ENCODE measurements around the gene PLCB3.
"Not testable (repeated sequence)": the region's sequence is repeated elsewhere in the genome, so short reads cannot be mapped to it uniquely, and the experiment has no call there.

The PLCB3 gene

DNA sequence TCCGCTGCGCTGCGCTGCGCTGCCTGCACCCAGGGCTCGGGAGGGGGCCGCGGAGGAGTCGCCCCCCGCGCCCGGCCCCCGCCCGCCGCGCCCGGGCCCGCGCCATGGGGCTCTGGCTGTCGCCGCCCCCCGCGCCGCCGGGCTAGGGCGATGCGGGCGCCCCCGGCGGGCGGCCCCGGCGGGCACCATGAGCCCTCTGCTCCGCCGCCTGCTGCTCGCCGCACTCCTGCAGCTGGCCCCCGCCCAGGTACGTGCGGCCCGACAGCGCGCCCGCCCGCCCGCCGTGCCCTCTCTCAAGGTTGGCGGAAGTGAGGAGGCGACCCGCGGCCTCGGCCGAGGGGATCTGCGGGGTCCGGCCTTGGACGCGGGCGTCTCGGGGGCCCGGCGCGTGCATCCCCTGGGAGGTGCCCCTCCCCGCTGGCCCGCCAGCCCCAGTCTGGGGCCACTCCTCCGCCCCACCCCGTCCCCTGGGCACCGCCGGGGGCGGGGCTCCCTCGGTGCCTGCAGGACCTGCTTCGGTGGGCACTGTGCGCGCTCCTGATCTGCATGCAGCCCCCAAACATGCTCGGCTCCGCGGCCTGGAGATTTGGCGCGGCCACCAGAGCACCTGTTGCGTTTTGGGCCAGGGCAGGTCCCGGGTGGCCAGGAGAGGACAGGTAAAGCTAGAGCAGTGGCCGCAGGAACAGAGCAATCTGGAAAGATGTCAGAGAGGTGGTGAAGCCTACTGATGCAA, 16.5 kb upstream of the PLCB3 start:
- peak in 5 of 58 donors; percentile 22 to 45 (median 29) for DNase-seq

DNA sequence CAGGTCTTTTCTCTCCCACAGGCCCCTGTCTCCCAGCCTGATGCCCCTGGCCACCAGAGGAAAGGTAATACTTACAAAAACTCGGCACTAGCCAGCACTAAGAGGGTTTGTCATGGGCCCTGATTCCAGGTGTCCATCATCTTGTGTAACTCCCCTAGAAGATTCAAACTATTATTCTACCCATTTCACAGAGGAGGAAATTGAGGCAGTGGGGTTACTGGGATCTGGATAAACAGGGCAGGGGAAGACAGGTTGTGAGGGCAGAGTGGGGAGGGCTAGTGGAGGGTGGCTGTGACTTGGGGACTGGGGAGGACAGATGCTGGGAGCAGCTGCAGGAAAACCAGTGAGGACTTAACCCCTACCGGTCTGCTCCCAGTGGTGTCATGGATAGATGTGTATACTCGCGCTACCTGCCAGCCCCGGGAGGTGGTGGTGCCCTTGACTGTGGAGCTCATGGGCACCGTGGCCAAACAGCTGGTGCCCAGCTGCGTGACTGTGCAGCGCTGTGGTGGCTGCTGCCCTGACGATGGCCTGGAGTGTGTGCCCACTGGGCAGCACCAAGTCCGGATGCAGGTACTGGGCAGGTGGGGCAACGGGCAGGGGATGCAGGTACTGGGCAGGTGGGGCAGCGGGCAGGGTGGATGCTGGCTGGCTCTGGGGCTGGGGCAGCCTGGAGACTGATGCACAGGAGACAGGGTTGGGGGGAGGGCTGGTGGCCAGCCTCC, 15.7 kb upstream of the PLCB3 start:
- DNase-seq, result no peak

DNA sequence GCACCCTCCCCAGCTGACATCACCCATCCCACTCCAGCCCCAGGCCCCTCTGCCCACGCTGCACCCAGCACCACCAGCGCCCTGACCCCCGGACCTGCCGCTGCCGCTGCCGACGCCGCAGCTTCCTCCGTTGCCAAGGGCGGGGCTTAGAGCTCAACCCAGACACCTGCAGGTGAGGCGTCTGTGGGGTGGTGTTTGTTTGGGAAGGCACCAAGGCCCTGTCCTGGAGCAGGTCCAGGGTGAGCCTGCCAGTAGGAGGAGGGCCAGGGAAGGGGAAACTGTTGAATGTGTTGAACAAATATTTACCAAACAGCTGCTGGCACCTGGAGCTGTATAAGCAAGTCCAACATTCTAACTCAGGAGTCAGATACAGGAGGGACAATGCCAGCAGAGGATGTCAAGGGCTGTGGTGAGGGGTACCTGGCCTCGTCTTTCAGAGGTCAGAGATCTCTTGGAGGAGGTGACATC, 13.8 kb upstream of the PLCB3 start:
- no peak for DNase-seq

DNA sequence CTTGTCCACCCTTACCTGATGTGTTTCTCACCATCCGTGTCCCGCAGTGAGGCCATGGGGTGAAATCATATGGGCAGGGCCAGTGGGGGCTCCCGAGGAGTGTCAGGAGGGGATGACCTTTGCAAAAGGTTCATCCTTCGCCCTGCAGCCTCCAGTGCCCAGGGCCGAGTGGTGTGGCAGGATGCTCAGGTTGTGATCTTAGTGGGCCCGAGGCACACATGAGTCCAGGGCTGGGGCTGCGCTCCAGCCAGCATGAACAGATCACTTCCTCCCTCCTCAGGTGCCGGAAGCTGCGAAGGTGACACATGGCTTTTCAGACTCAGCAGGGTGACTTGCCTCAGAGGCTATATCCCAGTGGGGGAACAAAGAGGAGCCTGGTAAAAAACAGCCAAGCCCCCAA, 13.3 kb upstream of the PLCB3 start:
- no peak for DNase-seq

DNA sequence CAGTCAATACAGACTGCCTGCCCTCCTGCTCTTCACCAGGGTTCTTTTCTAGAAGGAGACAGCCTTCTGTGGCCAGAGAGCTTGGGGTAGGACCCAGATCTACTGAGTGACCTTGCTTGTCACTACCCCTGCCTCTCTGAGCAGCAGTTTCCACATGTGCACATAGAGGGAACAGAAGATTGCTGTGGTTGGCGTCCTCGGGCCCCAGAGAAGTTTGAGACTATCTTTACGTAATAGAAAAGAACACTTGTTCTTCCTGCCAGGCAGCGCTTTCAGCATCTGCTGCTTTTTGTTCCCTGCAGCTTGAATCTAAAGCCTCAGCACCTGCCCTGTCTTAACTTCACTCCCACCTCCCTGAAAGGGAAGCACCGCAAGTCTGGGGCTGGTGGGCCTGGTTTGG, 12.3 kb upstream of the PLCB3 start:
- peak in 2 of 58 donors; percentile 17 to 24 for DNase-seq

DNA sequence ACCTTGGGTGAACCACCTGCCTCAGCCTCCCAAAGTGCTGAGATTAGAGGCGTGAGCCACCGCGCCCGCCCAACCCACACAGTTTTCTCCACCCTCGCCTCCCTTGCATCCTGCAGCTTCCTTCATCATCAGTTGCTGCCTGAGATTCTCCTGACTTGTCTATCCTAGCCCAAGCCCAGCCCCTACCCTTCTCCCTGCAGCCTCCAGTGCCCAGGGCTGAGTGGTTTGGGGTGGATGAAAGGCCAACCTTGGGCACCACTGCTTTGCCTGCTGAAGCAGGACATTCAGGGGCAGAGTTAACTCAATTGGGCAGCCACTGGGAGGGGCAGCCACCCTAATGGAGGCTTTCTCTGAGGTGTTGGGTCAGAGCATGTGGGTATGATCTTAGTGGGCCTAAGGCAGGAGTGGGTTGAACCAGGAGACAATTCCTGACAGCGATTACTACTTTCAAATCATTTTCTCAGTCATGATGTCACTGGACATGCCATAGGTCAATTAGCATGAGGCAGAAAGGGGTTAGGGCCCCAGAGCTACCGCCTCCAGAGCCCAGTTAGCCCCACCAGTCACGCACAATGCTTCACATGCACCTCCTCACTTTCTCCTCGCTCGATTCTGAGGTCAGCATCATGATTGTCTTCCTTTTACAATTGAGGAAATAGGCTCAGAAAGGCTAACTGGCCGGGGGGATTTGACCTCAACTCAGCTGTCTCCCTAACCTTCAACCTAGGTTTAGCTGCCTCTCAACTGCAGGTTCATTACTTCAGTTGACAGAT, 11.5 kb upstream of the PLCB3 start:
- DNase-seq, result peak in 6 of 58 donors; percentile 46 to 68 (median 50)

DNA sequence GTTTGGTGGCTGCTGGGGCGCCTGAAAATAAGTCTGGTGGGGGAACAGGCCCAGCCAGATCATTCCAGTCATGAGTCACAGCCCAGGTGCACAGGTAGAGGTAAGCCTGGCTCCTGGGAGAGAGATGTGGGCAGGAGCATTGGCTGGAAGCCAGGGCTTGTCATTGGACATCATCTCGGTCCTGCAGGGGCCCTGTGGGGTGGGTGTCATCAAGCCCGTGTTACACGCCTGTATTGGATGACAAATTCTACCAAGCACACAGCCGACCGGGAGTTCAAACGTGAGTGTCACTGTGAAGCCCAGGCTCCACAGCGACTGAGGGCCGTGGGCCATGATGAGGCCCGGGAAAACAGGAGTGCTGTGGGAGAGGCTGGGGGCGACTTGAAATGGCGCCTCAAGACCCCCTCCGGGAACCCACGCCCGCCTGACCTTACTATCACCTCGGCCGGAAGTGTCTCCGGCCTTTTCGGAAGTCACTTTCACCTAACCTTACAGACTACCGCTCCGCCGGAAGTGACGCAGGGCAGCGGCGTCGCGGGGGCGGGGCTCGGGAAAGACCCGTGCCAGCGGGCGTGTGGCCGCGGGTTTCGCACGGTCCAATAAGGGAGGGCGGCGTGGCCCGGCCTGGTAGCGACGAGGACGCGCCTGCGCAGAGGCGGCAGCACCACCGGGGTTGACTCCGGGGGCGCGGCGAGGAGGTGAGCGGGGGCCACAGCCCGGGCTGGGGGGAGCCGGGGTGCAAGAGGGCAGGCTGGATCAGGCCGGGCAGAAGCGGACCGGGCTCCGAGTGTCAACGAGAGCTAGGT, 10.7 kb upstream of the PLCB3 start, which contains the start of gene FKBP2:
TSS of gene FKBP2 (plus strand) at position 661 of the 806 bp plus-strand sequence. CDS start 1,293 bp downstream, outside the sequence.
- DNase-seq, result peak; percentile 76 to 100 (median 97)

DNA sequence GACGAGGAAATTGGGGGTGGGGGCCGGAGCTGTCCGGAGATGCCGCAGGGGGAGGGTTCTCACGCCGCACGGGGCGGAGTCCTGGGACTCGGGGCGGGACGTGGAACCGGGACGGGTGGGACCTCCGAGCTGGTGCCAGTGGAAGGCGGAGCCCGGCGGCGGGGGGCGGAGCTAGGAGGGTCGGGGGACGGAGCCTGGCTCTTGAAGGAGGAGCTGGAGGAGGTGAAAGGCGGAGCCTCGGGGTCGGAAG, 10.2 kb upstream of the PLCB3 start:
- DNase-seq, result peak; percentile 92 to 100 (median 99)

DNA sequence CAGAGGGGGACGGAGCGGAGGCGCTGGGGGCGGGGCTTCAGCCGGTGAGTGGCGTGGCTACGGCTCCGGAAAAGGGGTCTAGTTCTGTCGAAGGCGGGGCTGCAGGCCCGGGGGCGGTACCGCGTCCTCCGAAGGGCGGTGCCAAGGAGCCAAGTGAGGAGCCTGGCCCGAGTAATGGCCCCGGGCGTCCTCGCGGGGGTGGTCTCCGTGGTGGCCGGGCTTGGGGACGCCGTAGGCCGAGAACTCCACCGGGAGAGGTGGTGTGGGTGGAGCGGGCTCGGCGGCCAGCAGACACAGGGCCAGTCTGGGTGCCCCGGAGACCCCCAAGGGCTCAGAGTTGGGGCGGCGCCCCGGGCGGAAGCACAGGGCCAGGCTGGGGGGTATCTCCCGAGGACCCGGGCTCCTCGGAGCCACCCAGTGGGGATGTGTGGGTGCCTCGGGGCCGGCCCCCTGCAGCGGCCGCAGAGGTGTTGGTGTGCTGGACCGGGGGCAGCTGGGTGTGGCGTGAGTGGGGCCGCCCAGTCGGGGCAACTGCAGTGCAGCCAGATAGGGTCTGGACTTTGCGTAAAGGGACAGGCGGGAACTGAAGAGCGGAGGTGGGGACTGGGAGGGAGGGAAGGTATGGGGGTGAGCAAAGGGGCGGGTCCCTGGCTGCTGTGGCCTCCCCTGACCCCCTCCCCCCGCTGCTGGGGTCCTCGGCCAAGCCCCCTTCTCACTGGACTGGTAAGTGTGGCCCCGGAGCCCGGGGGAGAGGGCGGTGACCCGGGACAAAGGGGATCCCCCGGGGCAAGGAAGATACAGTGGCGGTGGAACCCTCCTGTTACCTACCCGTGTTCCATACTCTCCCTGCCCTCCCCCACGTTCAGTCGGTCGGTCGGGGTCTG, 9.6 kb upstream of the PLCB3 start:
- DNase-seq, result peak in 2 of 58 donors; percentile 58 to 79

DNA sequence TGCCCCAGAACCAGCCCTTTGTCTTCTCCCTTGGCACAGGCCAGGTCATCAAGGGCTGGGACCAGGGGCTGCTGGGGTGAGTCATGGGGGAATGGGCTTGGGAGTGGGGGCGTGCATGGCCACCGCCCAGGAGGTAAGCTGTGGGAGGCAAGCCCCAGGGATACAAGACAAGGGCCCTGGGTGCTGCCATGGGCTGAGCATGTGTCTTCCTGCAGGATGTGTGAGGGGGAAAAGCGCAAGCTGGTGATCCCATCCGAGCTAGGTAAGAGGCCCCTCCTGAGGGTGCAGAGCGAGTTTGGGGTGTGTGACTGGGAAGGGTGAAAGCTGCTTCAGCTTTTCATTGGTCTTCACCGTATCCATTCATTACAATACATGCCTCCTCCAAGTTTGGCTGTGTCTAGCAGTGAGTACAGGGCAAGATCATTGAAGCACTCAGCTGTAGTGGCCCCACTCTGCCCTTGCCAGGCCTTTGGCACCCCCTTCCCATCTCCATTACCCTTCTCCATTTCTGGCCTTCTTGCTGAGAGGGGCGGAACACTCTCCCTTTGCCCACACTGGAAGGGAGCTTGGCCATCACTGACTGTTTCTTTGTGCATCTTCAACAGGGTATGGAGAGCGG, 8.0 kb upstream of the PLCB3 start:
- DNase-seq, result no peak

DNA sequence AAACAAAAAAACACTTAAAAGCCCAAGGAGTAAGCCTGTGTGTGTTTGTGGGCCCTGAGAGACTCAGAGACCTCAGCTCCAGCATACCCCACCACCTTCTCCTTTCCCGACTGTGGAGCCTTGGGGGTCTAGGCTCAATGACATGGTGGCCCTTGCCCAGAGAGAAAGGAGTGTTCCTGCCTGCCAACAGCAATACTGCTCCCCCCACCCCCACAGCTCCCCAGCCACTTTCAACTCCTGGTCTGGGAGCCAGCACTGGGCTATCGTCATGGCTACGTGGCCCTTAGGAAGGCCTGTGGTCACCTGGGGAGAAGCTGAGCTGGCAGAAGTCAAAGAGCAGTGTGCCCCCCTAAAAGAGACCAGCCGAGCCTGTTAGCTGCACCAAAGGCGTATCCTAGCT, 7.2 kb upstream of the PLCB3 start:
- no peak for DNase-seq

DNA sequence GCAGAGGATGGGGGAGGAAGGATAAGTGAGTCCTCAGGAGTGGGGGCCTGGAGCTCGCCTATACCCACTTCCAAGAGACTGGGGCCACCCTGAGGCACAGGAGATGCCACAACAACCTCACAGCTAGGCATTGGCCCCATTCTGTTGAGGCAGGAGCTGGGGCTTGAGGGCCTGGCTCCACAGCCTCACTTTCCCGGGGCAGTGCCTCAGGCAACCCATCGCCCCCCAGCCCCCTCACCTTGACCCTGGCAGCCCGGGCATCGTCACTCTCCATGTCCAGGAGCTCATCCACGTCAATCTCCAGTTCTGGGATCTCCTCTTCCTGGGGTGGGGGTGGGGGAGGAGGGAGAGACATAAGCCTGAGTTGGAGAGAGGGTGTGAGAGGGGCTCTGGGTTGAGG, 6.4 kb upstream of the PLCB3 start:
- DNase-seq, result no peak

DNA sequence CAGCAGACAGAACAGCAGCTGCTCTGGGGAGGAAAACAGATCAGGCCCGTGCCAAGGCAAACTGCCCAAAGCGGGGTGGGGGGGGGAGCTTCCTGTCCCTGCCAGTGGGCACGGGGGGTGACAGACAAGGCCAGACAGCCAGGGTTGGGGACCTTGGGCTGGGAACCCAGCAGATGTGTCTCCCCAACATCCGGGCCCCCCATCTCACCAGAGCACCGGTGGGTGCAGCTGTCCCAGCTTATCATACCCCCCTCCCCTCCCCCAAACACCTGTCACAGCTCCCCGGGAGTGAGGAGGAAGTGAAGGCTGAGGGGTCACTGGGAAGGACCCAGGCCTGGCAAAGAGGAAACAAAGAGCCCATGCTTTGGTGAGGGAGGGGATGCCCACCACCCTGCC, 5.9 kb upstream of the PLCB3 start:
- peak in 27 of 58 donors; percentile 16 to 60 (median 33) for DNase-seq

DNA sequence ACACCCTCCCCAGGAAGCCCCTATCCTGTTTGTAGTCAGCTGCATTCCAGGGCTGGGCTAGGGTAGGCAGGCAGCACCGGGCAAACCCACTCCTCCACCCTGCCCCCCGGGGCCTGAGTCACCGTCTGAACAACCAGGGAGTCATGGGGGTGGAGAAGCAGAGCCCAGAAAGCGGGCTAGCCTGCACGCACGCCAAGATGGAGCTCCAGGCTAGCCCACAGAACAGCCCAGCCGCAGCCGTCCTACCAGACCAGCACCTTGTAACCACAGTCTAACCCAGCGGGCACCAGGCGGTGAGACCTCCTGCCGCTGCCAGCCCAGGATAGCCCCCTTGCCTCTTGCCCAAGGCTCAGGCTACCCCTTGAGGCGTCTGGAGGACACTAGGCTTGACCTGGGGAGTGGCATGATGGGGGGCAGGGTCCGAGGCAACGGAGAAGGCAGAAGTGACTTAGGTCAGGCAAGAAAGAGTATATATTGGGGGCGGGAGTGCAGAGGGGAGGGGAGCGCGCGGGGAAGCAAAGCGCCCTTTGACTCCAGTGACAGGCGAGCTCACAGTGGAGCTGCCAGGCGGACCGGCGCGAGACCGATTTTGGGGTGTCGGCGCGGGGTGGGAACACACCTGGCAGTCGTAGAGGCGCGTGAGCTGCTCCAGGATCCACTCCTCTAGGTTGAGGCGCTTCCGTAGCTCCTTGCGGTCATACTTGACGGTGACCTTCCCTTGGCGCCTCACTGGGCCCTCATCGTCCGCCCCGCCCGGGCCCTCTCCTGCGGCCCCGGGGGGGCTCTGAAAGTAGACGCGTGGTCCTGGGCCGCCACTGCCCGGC, 5.3 kb upstream of the PLCB3 start:
- peak in 23 of 58 donors; percentile 16 to 55 (median 36) for DNase-seq

DNA sequence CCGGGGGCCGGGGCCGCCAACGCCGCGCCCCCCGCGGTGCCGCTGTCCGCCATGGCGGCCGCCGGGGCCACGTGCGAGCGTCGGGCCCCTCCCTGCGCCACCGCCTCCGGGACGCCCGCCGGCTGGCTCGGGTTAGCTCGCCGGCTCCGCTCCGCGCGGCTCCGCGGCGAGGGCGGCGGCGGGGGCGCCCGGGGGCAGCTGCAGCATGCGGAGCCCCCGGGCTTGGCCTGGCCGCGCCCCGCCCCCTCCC, 4.8 kb upstream of the PLCB3 start:
- DNase-seq, result not testable (repeated sequence)

DNA sequence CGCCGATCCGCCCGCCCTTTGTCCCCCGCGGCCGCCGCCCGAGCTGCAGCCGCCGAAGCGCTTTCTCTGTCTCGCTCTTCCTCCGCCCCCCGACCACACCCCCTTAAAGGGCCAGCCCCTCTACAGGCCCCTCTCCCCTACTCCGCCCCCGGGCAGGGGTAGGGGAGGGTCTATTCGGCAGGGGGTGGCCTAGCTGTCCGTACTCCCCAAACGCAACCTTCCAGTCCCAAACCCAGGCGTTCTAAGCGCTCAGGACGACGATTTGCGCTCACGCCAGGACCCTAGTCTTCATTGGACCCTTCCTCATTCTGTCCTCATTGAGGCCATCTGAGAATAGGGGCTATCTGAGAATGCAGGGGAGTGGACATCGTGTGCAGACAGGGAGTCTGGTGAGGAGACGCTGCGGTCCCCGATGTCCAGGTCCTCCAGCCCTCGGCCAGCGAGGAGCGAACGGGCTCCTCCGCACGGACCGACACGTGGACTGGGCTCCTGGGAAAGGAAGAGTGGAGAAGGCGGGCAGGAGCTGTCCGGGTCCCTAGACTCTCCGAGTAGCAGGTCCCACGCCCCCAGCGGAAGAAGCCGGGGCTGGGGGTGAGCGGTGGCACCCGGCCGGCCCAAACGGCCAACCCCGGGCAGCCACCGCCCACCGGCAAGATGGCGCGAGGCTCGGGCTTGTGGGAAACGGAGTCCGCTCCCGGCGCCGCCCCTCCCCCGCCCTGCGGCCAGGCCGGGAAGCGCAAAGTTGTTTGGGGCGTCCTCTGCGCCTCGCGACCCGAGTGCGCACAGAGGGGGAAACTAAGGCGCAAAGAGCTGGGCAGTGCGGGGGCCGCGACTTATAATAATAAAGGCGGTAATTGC, 4.2 kb upstream of the PLCB3 start, which contains the start of gene PPP1R14B:
TSS of gene PPP1R14B (minus strand) at position 73 of the 858 bp plus-strand sequence. CDS start 270 bp downstream, outside the sequence.
- peak in 57 of 58 donors; percentile 37 to 90 (median 78) for DNase-seq

DNA sequence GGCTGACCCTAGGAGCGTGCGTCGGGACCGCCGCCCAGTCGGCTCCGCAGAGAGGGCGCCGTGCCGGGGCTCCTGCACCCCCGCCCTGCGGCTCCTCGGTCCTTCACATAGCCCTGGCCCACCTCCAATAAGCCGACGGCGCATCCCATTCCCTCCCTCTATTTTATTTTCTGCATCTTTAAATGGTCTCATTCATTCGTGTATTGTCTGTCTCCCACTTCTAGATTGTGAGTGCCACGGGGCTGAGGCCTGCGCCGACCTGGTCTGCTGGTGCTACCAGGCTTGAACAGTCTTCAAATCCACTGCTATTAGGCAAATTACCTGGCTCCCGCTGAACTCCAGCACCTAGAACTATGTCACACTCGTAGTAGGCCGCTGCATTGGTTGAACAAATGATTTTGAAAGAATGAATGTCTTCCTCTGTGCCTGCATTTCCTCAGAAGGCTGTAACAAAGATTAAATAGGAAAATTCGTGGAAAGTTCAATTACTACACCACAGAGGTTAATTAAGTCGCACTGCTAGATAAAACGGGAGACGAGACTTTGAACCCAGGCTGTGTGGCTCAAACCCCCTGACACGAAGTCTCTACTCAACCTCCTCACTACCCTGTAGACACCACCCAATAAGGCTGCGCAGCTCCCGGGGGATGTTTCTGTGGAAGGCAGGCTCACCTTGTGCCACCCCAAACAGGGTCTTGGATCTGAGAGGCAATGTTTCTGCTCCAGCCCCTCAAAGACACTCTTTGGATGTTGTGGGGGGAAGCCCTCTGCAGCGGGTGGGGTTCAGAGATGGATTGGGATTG, 3.4 kb upstream of the PLCB3 start:
- peak in 1 of 58 donors; percentile 76 for DNase-seq
